ENCODE results near the gene TUBG2.

Gene TUBG2

DNA sequence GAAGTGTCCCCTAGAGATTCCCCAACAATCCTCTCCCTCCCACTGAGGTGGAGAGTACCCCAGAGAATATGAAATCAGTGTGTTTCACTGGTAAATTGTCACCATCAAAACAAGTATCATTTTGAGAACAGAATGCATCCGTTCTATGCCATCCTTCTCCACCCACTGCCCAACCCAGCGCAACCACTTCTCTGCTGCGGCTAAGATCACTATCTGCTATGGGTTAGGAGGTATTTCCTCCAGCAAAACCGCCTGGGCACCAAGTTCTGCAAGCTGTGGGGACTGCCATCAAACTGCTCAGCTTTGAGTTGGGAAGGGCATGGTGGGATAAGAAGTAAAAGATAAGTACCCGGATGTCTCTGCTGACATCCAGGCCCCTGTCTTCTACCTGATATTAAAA, 47.6 kb downstream of the TUBG2 start:
- TF ChIP-seq YY1 (IDR thresholded peaks at IDR 0.05; ENCODE audit: low read depth) (no peak), EP300 (IDR thresholded peaks at IDR 0.05; ENCODE audit: borderline replicate concordance) (no peak), FOXM1 (IDR thresholded peaks at IDR 0.05; ENCODE audit: borderline replicate concordance, low read depth) (no peak), ZBTB7A (IDR thresholded peaks at IDR 0.05; ENCODE audit: low read depth) (no peak), TCF12 (IDR thresholded peaks at IDR 0.05; ENCODE audit: low read depth) (no peak), RAD21 (IDR thresholded peaks at IDR 0.05; ENCODE audit: low read depth) (no peak), TEAD4 (IDR thresholded peaks at IDR 0.05) (no peak), TAF1 (IDR thresholded peaks at IDR 0.05; ENCODE audit: low read depth) (no peak), CEBPB (IDR thresholded peaks at IDR 0.05) (no peak), REST (IDR thresholded peaks at IDR 0.05; ENCODE audit: low read depth) (no peak)
- TF ChIP-seq, protein P1, sequence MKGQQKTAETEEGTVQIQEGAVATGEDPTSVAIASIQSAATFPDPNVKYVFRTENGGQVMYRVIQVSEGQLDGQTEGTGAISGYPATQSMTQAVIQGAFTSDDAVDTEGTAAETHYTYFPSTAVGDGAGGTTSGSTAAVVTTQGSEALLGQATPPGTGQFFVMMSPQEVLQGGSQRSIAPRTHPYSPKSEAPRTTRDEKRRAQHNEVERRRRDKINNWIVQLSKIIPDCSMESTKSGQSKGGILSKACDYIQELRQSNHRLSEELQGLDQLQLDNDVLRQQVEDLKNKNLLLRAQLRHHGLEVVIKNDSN (IDR thresholded peaks at IDR 0.05): no peak
- TF ChIP-seq, protein P2, sequence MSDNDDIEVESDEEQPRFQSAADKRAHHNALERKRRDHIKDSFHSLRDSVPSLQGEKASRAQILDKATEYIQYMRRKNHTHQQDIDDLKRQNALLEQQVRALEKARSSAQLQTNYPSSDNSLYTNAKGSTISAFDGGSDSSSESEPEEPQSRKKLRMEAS (IDR thresholded peaks at IDR 0.05): no peak

GRCh38 chr17:42708588-42708987, 49.5 kb downstream of the TUBG2 start:
- no peak for TF ChIP-seq NFIC (IDR thresholded peaks at IDR 0.05)
- no peak for TF ChIP-seq RAD21 (IDR thresholded peaks at IDR 0.05; ENCODE audit: low read depth)
- TF ChIP-seq TAF1 (IDR thresholded peaks at IDR 0.05; ENCODE audit: low read depth): no peak
- TF ChIP-seq REST (IDR thresholded peaks at IDR 0.05; ENCODE audit: low read depth): no peak
- TF ChIP-seq FOXM1 (IDR thresholded peaks at IDR 0.05; ENCODE audit: borderline replicate concordance, low read depth): no peak

DNA sequence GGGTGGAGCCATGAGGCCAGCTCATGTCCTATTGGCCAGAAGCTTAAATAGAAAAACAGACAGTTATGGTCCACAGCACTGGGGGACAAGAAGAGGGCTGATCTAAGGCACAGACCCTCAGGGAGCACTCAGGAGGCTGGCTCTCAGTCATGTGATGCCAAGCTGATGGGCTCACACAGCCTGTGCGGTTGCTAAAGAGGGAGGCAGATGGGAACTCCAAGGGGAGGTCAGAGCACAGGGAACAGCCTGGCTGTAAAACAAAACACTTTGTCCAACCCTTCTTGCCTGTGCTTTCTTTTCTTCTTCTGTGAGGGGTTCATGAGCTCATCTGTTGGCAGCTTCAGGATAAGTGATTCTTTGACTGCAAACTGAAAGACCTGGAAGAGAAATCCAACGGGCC, 50.5 kb downstream of the TUBG2 start:
- TF ChIP-seq TAF1 (IDR thresholded peaks at IDR 0.05; ENCODE audit: low read depth) (no peak), TEAD4 (IDR thresholded peaks at IDR 0.05) (no peak), EGR1 (IDR thresholded peaks at IDR 0.05) (no peak), FOXM1 (IDR thresholded peaks at IDR 0.05; ENCODE audit: borderline replicate concordance, low read depth) (no peak), EP300 (IDR thresholded peaks at IDR 0.05; ENCODE audit: borderline replicate concordance) (no peak), ZBTB7A (IDR thresholded peaks at IDR 0.05; ENCODE audit: low read depth) (no peak), RAD21 (IDR thresholded peaks at IDR 0.05; ENCODE audit: low read depth) (no peak)
